Thoracic aorta (tissue), 2 donors: Measurements from ENCODE around the gene CD300A. TPM values are rescaled to one million over a fixed set of nuclear protein-coding genes. Genes with fewer than 3 reads are reported as not detected.

Source experiments
- ATAC-seq: fragments of 150-250 bp; one replicate; pipeline ENCODE4 v1.8.0; 2017; ENCODE audit warnings: low read depth; ENCODE audit not compliant: insufficient number of reproducible peaks, low FRiP score
- DNase-seq: peaks from one replicate; pipeline ENCODE4 v3.0.0-alpha.2; 2020; ENCODE audit warnings: low spot score
- H3K27ac ChIP-seq, 2 donors: fragments of 200-600 bp; sonication (generic); 1 replicate in 1 of 2; 2 replicates in 1 of 2; pipeline ENCODE4 v1.5.1; 2016; ENCODE audit warnings: mild to moderate bottlenecking in 2 of 2, moderate library complexity in 2 of 2
- H3K27me3 ChIP-seq: fragments of 200-600 bp; sonication (generic); replicated peaks from 2 replicates; pipeline ENCODE4 v1.6.0; 2016; ENCODE audit warnings: mild to moderate bottlenecking; ENCODE audit not compliant: insufficient read depth
- H3K36me3 ChIP-seq: fragments of 200-600 bp; sonication (generic); one replicate; pipeline ENCODE4 v1.5.1; 2016
- H3K4me1 ChIP-seq, 2 donors: fragments of 200-600 bp; sonication (generic); 1 replicate in 1 of 2; 2 replicates in 1 of 2; pipeline versions ENCODE4 v1.5.1 to v1.6.0; 2016; ENCODE audit warnings: low read depth in 2 of 2, mild to moderate bottlenecking in 1 of 2; ENCODE audit not compliant: control insufficient read depth in 1 of 2
- H3K4me3 ChIP-seq: fragments of 200-600 bp; sonication (generic); 2 replicates; pipeline ENCODE4 v1.5.1; 2016; ENCODE audit warnings: mild to moderate bottlenecking
- H3K9me3 ChIP-seq: fragments of 200-600 bp; sonication (generic); 2 replicates; pipeline ENCODE4 v1.5.1; 2016
- total RNA-seq, 2 donors: library from RNA; depleted of rRNA; stranded (reverse); fragments of >200 nt; gene quantifications; one replicate each; pipeline versions ENCODE4 v1.1.0 to v1.2.3, GENCODE V29; 2016
- TF ChIP-seq, protein P1 (sequence below): fragments of 200-600 bp; sonication (generic); IDR thresholded peaks from one replicate; pipeline ENCODE4 v1.5.1; 2019; ENCODE audit warnings: antibody characterized with exemption

CD300A gene
- total RNA-seq, 2 donors from 2014 or later: 7.7 to 8.0 TPM

DNA sequence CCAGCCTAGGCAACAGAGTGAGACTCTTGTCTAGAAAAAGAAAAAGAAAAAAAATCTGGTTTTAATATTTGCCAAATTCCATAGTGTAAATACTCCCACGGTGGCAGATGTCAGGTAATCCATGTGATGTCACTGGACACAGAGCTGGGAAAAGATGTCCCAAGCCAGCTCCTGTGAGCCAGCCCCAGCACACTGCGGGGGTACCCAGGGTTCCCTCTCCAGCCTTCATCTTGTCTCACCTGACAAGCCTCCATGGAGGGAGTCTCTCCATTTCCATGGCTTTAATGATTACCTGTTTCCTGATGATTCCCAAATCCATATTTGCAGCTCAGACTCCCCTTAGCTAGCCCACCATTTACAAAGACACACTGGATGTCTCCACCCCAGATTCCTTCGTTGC is 60.2 kb downstream of the CD300A start:
- Histone ChIP-seq H3K4me1 (no peaks in the 10 kb centered on the region), H3K27me3 (no peaks in the 10 kb centered on the region), H3K9me3 (no peaks in the 10 kb centered on the region), H3K36me3 (no peaks in the 10 kb centered on the region), H3K4me3 (no peak overlapping the region), H3K27ac (no peak overlapping the region)
- TF ChIP-seq, protein P1, sequence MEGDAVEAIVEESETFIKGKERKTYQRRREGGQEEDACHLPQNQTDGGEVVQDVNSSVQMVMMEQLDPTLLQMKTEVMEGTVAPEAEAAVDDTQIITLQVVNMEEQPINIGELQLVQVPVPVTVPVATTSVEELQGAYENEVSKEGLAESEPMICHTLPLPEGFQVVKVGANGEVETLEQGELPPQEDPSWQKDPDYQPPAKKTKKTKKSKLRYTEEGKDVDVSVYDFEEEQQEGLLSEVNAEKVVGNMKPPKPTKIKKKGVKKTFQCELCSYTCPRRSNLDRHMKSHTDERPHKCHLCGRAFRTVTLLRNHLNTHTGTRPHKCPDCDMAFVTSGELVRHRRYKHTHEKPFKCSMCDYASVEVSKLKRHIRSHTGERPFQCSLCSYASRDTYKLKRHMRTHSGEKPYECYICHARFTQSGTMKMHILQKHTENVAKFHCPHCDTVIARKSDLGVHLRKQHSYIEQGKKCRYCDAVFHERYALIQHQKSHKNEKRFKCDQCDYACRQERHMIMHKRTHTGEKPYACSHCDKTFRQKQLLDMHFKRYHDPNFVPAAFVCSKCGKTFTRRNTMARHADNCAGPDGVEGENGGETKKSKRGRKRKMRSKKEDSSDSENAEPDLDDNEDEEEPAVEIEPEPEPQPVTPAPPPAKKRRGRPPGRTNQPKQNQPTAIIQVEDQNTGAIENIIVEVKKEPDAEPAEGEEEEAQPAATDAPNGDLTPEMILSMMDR: no peak
- DNase-seq (no peak), ATAC-seq (no peak)

DNA sequence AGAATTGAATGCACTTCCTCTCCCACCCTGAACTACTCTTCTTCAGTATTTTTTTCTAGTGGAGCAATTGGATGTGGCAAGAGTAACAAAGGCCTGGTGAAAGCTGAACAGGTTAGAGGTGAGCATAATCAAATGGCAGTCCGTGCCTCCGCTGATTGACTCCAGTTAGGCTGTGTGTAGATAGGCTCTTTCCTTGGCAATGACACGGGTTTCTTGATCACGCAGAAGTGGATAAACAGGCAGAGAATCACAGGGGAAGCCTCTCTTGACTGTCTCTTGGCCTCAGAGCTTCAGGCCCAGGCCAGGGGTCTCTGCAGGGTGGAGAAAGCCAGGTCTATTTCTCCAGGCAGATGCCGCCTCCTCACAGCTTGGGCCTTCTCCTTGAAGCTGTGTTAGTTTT is 60.6 kb downstream of the CD300A start:
- H3K4me3 ChIP-seq: no peak overlapping the region
- no peaks in the 10 kb centered on the region for H3K27me3 ChIP-seq
- H3K9me3 ChIP-seq: no peaks in the 10 kb centered on the region
- no peaks in the 10 kb centered on the region for H3K36me3 ChIP-seq
- H3K27ac ChIP-seq: no peak overlapping the region
- TF ChIP-seq, protein P1: no peak
- no peak for DNase-seq
- no peak for ATAC-seq
- no peaks in the 10 kb centered on the region for H3K4me1 ChIP-seq

- TF ChIP-seq, protein P1: no peak
- no peak for ATAC-seq
These were observed 61.3 kb downstream of the CD300A start for GRCh38 chr17:74527756-74528155.

DNA sequence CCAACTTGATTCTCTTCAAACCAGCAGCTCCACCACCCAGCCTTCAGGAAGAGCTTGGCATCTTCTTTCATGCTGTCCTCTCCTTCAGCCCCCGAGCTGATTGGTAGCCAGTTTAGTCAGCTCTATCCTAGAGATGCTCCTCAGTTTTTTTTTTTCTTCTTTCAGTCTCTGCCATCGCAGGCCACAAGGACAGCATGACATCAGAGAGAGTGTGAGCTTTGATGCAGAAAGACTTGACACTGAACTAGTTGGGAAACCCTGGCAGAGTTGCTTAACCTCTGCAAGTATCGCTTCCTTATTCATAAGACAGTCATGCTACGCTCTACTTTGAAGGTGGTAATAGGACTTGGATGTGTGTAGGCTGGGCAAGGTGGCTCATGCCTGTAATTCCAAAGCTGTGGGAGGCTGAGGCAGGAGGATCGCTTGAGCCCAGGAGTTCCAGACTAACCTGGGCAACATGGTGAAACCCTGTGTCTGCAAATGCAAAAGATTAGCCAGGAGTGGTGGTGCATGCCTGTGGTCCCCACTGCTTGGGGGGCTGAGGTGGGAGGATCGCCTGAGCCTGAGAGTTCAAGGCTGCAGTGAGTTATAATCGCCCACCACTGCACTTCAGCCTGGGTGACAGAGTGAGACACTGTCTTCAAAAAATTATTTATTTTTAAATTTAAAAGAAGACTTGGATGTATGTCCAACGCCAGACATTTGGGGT is 62.2 kb downstream of the CD300A start:
- Histone ChIP-seq H3K36me3 (no peaks in the 10 kb centered on the region), H3K27me3 (no peaks in the 10 kb centered on the region), H3K27ac (no peak overlapping the region), H3K9me3 (no peaks in the 10 kb centered on the region), H3K4me1 (no peaks in the 10 kb centered on the region), H3K4me3 (no peak overlapping the region)
- TF ChIP-seq, protein P1: no peak
- DNase-seq (no peak), ATAC-seq (no peak)

More at GRCh38 chr17:74527756-74528155, 61.3 kb downstream of the CD300A start:
- no peaks in the 10 kb centered on the region for H3K9me3 ChIP-seq
- H3K27ac ChIP-seq: no peak overlapping the region
- DNase-seq: no peak
- no peaks in the 10 kb centered on the region for H3K27me3 ChIP-seq
- no peaks in the 10 kb centered on the region for H3K4me1 ChIP-seq
- H3K36me3 ChIP-seq: no peaks in the 10 kb centered on the region
- no peak overlapping the region for H3K4me3 ChIP-seq

- no peak for DNase-seq
- Histone ChIP-seq H3K9me3 (no peaks in the 10 kb centered on the region), H3K4me1 (no peaks in the 10 kb centered on the region), H3K36me3 (no peaks in the 10 kb centered on the region), H3K27me3 (no peaks in the 10 kb centered on the region), H3K4me3 (no peak overlapping the region), H3K27ac (no peak overlapping the region)
- TF ChIP-seq, protein P1: no peak
- no peak for ATAC-seq
These were observed 62.8 kb downstream of the CD300A start for GRCh38 chr17:74529243-74529642.
